Measurements from ENCODE around the gene CZIB. TPM values are rescaled to one million over a fixed set of nuclear protein-coding genes. Genes with fewer than 3 reads are reported as not detected.

Gene CZIB
- 41.5 and 42.8 TPM in 2 replicates for total RNA-seq

GRCh38 chr1:53220171-53220961 is at the start of gene CZIB:
TSS of gene CZIB (minus strand) at chr1:53220634. CDS start at chr1:53220575, 59 bp downstream.

GRCh38 chr1:53238197-53239155 is 18.0 kb upstream of the CZIB start, which contains the start of gene MAGOH:
TSS of gene MAGOH (minus strand) at chr1:53238518. CDS start at chr1:53238448, 70 bp downstream.

GRCh38 chr1:53196485-53197290 is 23.7 kb downstream of the CZIB start, which contains the start of gene CPT2:
TSS of gene CPT2 (plus strand) at chr1:53196824. CDS start at chr1:53196944, 120 bp downstream.

Other genes starting within 250 kb of the CZIB start
- under 0.01 and 0.19 TPM in 2 replicates for gene PODN, start 158.4 kb downstream of the CZIB start, total RNA-seq
- gene SLC1A7, start 78.0 kb downstream of the CZIB start, total RNA-seq, result not detected in 2 replicates
- gene CPT2, start 23.8 kb downstream of the CZIB start, total RNA-seq, result 14.2 and 16.3 TPM in 2 replicates
- gene MAGOH, start 17.9 kb upstream of the CZIB start, total RNA-seq, result 31.0 and 40.3 TPM in 2 replicates
- gene LRP8, start 107.4 kb upstream of the CZIB start, total RNA-seq, result 32.0 and 45.5 TPM in 2 replicates
- not detected in 2 replicates for gene DMRTB1, start 238.8 kb upstream of the CZIB start, total RNA-seq